ENCODE results near the gene B4GALT6. TPM values are rescaled to one million over a fixed set of nuclear protein-coding genes. Genes with fewer than 3 reads are reported as not detected.
A peak's percentile ranks its signal among the peaks of the same experiment; 100 is the strongest.

The B4GALT6 gene
- total and polyA plus RNA-seq, 2 of the 13 experiments (the other 11 are each of a cell fraction or from before 2014, with no cell fraction given): 1.9 to 3.3 TPM

- TF ChIP-seq CREB1 (IDR thresholded peaks at IDR 0.05) (no peak), CREB1 (CRISPR knock-in tag; IDR thresholded peaks at IDR 0.05) (peak; percentile 27; the same call in 1 of the 2 replicates), CREM (IDR thresholded peaks at IDR 0.05) (no peak), CREM (CRISPR knock-in tag; IDR thresholded peaks at IDR 0.05) (no peak), ARID4A (CRISPR knock-in tag; IDR thresholded peaks at IDR 0.05; ENCODE audit: borderline replicate concordance) (no peak), ATF4 (CRISPR knock-in tag; IDR thresholded peaks at IDR 0.05) (no peak), BCLAF1 (IDR thresholded peaks at IDR 0.05) (no peak), ZNF567 (CRISPR knock-in tag; IDR thresholded peaks at IDR 0.05; ENCODE audit: borderline replicate concordance) (no peak), TGIF2 (CRISPR knock-in tag; IDR thresholded peaks at IDR 0.05) (no peak), TRAFD1 (CRISPR knock-in tag; IDR thresholded peaks at IDR 0.05; ENCODE audit: borderline replicate concordance) (no peak), RFX5 (IDR thresholded peaks at IDR 0.05; ENCODE audit: low read depth, low read length) (no peak), ATF3 (CRISPR knock-in tag; IDR thresholded peaks at IDR 0.05) (no peak), GLI4 (CRISPR knock-in tag; IDR thresholded peaks at IDR 0.05; ENCODE audit: borderline replicate concordance) (no peak), ZNF446 (CRISPR knock-in tag; IDR thresholded peaks at IDR 0.05) (no peak)
Measured at GRCh38 chr18:31722369-31722957, 38.1 kb upstream of the B4GALT6 start (continued).

Data from HepG2 (cell line).